WTC11 (cell line): ENCODE measurements around the gene ZNF654.

Experiments used
- ATF3 ChIP-seq: sonication (generic); formaldehyde crosslinking; conservative IDR thresholded peaks from 2 replicates; pipeline ENCODE4 v1.8.1; 2022; ENCODE audit warnings: mild to moderate bottlenecking, missing genetic modification reagents
- CTCF ChIP-seq: fragments of 200-600 bp; IDR thresholded peaks from 2 replicates; pipeline ENCODE4 v1.8.0; 2022; ENCODE audit warnings: antibody characterized with exemption
- E2F1 ChIP-seq: sonication (generic); formaldehyde crosslinking; IDR thresholded peaks from 2 replicates; pipeline ENCODE4 v1.8.0; 2022; ENCODE audit warnings: mild to moderate bottlenecking, missing genetic modification reagents
- ELF4 ChIP-seq: sonication (generic); formaldehyde crosslinking; IDR thresholded peaks from 2 replicates; pipeline ENCODE4 v1.8.1; 2022; ENCODE audit warnings: low read depth, mild to moderate bottlenecking, moderate library complexity, missing genetic modification reagents
- ETV6 ChIP-seq: sonication (generic); formaldehyde crosslinking; IDR thresholded peaks from 2 replicates; pipeline ENCODE4 v1.8.1; 2022; ENCODE audit warnings: mild to moderate bottlenecking, missing genetic modification reagents
- SP1 ChIP-seq: sonication (generic); formaldehyde crosslinking; conservative IDR thresholded peaks from 2 replicates; pipeline ENCODE4 v1.8.1; 2022; ENCODE audit warnings: missing genetic modification reagents
- TP53 ChIP-seq: sonication (generic); formaldehyde crosslinking; IDR thresholded peaks from 2 replicates; pipeline ENCODE4 v1.8.1; 2023; ENCODE audit warnings: mild to moderate bottlenecking, missing genetic modification reagents
- USF2 ChIP-seq: sonication (generic); formaldehyde crosslinking; IDR thresholded peaks from 2 replicates; pipeline ENCODE4 v1.8.1; 2023; ENCODE audit warnings: mild to moderate bottlenecking, missing genetic modification reagents, moderate library complexity
- ZBTB43 ChIP-seq: sonication (generic); formaldehyde crosslinking; IDR thresholded peaks from 2 replicates; pipeline ENCODE4 v1.8.1; 2023; ENCODE audit warnings: mild to moderate bottlenecking, missing genetic modification reagents
- ZNF416 ChIP-seq: fragments of 250-450 bp; sonication (Bioruptor Pico); IDR thresholded peaks from 2 replicates; pipeline ENCODE4 v1.9.0; 2021; ENCODE audit warnings: mild to moderate bottlenecking, inconsistent platforms

GRCh38 chr3:88013592-88013991 is 45.5 kb upstream of the ZNF654 start:
- no peak for TF ChIP-seq USF2 (CRISPR knock-in tag)
- no peak for TF ChIP-seq CTCF
- no peak for TF ChIP-seq ATF3 (CRISPR knock-in tag)
- no peak for TF ChIP-seq ZNF416 (CRISPR knock-in tag)
- TF ChIP-seq E2F1 (CRISPR knock-in tag): no peak
- TF ChIP-seq SP1 (CRISPR knock-in tag): no peak
- TF ChIP-seq ETV6: no peak
- no peak for TF ChIP-seq ELF4 (CRISPR knock-in tag)
- TF ChIP-seq TP53 (CRISPR knock-in tag): no peak
- TF ChIP-seq ZBTB43 (CRISPR knock-in tag): no peak
